ENCODE data around the gene TUBA1B. TPM values are rescaled to one million over a fixed set of nuclear protein-coding genes. Genes with fewer than 3 reads are reported as not detected.
"Not testable (repeated sequence)": the region's sequence is repeated elsewhere in the genome, so short reads cannot be mapped to it uniquely, and the experiment has no call there.

TUBA1B gene
- total RNA-seq, 3 donors from 2014 or later (not counting 1 experiment from before 2014, with no cell fraction given), result 147 to 185 (median 178) TPM

DNA sequence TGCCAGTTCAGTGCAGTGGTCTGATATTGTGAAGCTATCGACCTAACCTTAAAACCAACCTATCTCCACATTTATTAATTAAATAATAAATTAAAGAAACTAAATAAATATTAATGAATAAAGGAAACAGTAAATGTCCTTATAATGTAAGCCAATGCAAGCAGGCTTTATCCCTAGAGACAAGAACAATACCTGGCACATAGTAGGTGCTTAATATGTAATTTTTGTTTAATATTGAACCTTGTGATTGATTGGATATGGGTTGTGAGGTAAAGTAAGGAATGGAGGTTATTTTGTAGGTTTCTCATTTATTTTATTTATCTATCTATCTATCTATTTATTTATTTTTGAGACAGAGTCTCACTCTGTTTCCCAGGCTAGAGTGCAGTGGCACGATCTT lies 7.8 kb upstream of the TUBA1B start:
- Mint-ChIP-seq H3K9me3 (no peaks in the 10 kb centered on the region), H3K27me3 (ENCODE audit: low read depth in 2 of 2) (no peaks in the 10 kb centered on the region), H3K4me1 (no peaks in the 10 kb centered on the region), H3K4me3 (no peak overlapping the region), H3K36me3 (no peaks in the 10 kb centered on the region), H3K27ac (no peak overlapping the region)
- DNase-seq (no peak), ATAC-seq (no peak)
- Histone ChIP-seq H3K27ac (ENCODE audit: low read length) (no peak overlapping the region), H3K36me3 (ENCODE audit: control insufficient read depth, insufficient read depth, low read length) (no peaks in the 10 kb centered on the region), H3K4me3 (ENCODE audit: low read length) (no peak overlapping the region), H3K4me1 (ENCODE audit: control insufficient read depth, insufficient read depth, low read length) (no peaks in the 10 kb centered on the region), H3K27me3 (ENCODE audit: control insufficient read depth, insufficient read depth, low read length) (no peaks in the 10 kb centered on the region), H3K9me3 (ENCODE audit: control insufficient read depth, insufficient read depth, low read length) (no peaks in the 10 kb centered on the region)
- 94% methylated on average over 1 of the region's 2 CpGs for WGBS (ENCODE audit: insufficient coverage)
- intact Hi-C loops (cut with micrococcal nuclease), result no loop called here
- TF ChIP-seq, protein P1, sequence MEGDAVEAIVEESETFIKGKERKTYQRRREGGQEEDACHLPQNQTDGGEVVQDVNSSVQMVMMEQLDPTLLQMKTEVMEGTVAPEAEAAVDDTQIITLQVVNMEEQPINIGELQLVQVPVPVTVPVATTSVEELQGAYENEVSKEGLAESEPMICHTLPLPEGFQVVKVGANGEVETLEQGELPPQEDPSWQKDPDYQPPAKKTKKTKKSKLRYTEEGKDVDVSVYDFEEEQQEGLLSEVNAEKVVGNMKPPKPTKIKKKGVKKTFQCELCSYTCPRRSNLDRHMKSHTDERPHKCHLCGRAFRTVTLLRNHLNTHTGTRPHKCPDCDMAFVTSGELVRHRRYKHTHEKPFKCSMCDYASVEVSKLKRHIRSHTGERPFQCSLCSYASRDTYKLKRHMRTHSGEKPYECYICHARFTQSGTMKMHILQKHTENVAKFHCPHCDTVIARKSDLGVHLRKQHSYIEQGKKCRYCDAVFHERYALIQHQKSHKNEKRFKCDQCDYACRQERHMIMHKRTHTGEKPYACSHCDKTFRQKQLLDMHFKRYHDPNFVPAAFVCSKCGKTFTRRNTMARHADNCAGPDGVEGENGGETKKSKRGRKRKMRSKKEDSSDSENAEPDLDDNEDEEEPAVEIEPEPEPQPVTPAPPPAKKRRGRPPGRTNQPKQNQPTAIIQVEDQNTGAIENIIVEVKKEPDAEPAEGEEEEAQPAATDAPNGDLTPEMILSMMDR (IDR thresholded peaks at IDR 0.05), result no peak

DNA sequence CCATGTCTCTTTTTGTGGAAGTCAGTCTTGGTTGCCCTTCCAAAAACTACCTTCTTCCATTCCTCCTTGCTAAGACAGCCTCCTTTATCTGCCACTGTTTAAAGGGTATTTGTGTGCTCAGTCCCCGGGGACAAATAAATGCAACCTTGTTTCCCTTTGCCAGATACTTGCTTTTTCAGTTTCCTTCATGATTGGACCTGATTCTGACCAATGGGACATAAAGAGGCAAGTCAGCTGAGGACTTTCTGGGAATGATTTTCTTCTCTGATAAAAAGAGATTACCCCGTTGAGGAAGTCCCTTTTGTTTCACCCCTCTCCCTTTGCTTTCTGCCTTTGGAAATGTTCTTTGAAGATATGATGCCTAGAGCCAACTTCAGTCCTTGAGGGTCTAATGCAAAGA lies 7.4 kb upstream of the TUBA1B start:
- DNase-seq (no peak), ATAC-seq (no peak)
- Mint-ChIP-seq H3K4me1 (no peaks in the 10 kb centered on the region), H3K27me3 (ENCODE audit: low read depth in 2 of 2) (no peaks in the 10 kb centered on the region), H3K27ac (no peak overlapping the region), H3K36me3 (no peaks in the 10 kb centered on the region), H3K4me3 (no peak overlapping the region), H3K9me3 (no peaks in the 10 kb centered on the region)
- H3K4me3 ChIP-seq (ENCODE audit: low read length), result no peak overlapping the region
- H3K27ac ChIP-seq (ENCODE audit: low read length), result no peak overlapping the region
- WGBS (ENCODE audit: insufficient coverage), result 80% methylated on average over 1 of the region's 2 CpGs
- no peaks in the 10 kb centered on the region for H3K9me3 ChIP-seq (ENCODE audit: control insufficient read depth, insufficient read depth, low read length)
- no peaks in the 10 kb centered on the region for H3K36me3 ChIP-seq (ENCODE audit: control insufficient read depth, insufficient read depth, low read length)
- TF ChIP-seq, protein P1 (IDR thresholded peaks at IDR 0.05), result no peak
- H3K27me3 ChIP-seq (ENCODE audit: control insufficient read depth, insufficient read depth, low read length), result no peaks in the 10 kb centered on the region
- H3K4me1 ChIP-seq (ENCODE audit: control insufficient read depth, insufficient read depth, low read length), result no peaks in the 10 kb centered on the region
- intact Hi-C loops (cut with micrococcal nuclease), result no loop called here

DNA sequence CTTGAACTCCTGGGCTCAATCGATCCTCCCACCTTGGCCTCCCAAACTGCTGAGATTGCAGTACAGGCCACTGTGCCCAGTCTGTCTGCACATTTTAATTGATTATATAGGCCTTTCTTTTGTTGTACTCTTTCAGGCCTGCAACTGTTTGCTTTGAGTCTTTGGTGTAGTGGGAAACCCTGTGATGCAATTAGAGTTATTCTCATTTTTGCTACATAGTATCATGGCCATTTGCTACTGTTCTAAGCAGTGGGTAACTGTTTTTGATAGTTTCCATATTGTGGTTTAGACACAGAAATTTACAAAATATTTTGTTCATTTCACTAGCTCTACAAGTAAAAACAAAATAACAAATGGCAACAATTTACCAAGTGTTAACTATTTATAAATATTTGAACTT lies 6.3 kb upstream of the TUBA1B start:
- no peak for ATAC-seq
- Histone ChIP-seq H3K36me3 (ENCODE audit: control insufficient read depth, insufficient read depth, low read length) (no peaks in the 10 kb centered on the region), H3K4me1 (ENCODE audit: control insufficient read depth, insufficient read depth, low read length) (no peaks in the 10 kb centered on the region), H3K9me3 (ENCODE audit: control insufficient read depth, insufficient read depth, low read length) (no peaks in the 10 kb centered on the region), H3K27ac (ENCODE audit: low read length) (no peak overlapping the region), H3K27me3 (ENCODE audit: control insufficient read depth, insufficient read depth, low read length) (no peaks in the 10 kb centered on the region), H3K4me3 (ENCODE audit: low read length) (no peak overlapping the region)
- no peak overlapping the region for H3K4me3 Mint-ChIP-seq
- H3K27ac Mint-ChIP-seq, result no peak overlapping the region
- intact Hi-C loops (cut with micrococcal nuclease), result no loop called here
- H3K36me3 Mint-ChIP-seq, result no peaks in the 10 kb centered on the region
- no peaks in the 10 kb centered on the region for H3K9me3 Mint-ChIP-seq
- WGBS (ENCODE audit: insufficient coverage), result 92% methylated on average over 1 of the region's 1 CpG
- DNase-seq, result no peak
- no peaks in the 10 kb centered on the region for H3K4me1 Mint-ChIP-seq
- no peaks in the 10 kb centered on the region for H3K27me3 Mint-ChIP-seq (ENCODE audit: low read depth in 2 of 2)
- TF ChIP-seq, protein P1 (IDR thresholded peaks at IDR 0.05), result no peak

DNA sequence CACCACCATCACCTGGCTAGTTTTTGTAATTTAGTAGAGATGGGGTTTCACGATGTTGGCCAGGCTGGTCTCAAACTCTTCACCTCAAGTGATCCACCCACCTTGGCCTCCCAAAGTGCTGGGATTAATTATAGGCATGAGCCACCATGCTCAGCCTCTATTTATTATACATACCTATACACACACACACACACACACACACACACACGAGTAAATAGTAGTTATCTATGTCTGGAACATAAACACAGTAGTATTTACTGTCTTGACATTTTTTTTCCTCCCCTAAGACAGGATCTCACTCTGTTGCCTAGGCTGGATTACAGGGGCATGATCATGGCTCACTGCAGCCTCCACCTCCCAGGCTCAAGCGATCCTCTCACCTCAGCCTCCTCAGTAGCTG lies 5.8 kb upstream of the TUBA1B start:
- WGBS (ENCODE audit: insufficient coverage), result 73% methylated on average over 3 of the region's 3 CpGs
- ATAC-seq, result not testable (repeated sequence)

More for the DNA sequence above, 5.8 kb upstream of the TUBA1B start:
- H3K4me3 Mint-ChIP-seq; H3K27me3 Mint-ChIP-seq (ENCODE audit: low read depth in 2 of 2); H3K27me3 ChIP-seq (ENCODE audit: control insufficient read depth, insufficient read depth, low read length); H3K36me3 Mint-ChIP-seq; H3K9me3 ChIP-seq (ENCODE audit: control insufficient read depth, insufficient read depth, low read length); H3K4me1 Mint-ChIP-seq; H3K27ac ChIP-seq (ENCODE audit: low read length); DNase-seq; H3K9me3 Mint-ChIP-seq; intact Hi-C loops (cut with micrococcal nuclease); H3K36me3 ChIP-seq (ENCODE audit: control insufficient read depth, insufficient read depth, low read length); H3K4me1 ChIP-seq (ENCODE audit: control insufficient read depth, insufficient read depth, low read length); H3K4me3 ChIP-seq (ENCODE audit: low read length); H3K27ac Mint-ChIP-seq: not testable (repeated sequence)

Measured in natural killer cell (primary cell).